ENCODE data around the gene ESPNL.
"Not testable (repeated sequence)": the region's sequence is repeated elsewhere in the genome, so short reads cannot be mapped to it uniquely, and the experiment has no call there.

ESPNL gene

GRCh38 chr2:238115709-238116108, 15.6 kb downstream of the ESPNL start:
- not testable (repeated sequence) for DNase-seq

DNA sequence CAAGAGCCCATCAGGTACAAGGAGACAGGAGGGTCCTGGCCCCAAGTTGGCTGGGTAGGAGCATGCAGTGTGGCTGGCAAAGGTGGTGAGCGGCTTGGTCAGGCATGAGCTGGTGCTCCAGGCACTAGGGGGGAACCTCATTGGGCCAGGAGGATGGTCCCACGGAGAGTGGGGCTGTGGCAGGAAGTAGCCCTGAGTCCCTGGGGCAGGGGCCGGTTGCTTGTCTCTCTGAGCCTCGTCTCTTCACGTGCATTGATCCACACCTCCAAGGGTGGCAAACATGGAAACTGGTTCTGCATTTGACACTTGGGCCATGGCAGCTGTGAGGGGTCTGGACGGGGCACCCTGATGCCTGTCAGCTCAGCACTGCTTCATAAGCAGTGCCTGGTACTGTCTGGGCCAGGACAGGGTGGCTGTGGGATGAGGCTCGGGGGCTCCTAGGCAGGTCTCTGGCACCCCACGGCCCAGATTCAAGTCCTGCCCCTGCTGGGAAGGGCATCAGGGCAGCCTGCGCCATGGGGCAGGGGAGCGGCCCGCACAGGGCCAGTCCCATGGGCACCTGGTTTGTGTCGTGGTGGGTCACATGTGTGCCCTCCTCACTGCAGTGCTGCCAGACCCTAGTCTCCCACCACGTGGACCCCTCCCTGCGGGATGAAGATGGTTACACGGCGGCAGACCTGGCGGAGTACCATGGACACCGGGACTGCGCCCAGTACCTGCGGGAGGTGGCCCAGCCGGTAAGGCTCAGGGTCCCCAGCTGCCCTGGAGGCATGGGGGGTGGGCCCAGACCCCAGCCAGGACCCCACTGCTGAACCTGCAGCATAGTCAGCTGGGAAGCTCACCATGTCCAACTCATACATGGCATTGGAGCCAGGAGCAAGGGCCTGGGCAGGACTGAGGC, 16.4 kb downstream of the ESPNL start:
- no peak for DNase-seq

- DNase-seq, result no peak
Measured at GRCh38 chr2:238117199-238118154, 17.3 kb downstream of the ESPNL start.

DNA sequence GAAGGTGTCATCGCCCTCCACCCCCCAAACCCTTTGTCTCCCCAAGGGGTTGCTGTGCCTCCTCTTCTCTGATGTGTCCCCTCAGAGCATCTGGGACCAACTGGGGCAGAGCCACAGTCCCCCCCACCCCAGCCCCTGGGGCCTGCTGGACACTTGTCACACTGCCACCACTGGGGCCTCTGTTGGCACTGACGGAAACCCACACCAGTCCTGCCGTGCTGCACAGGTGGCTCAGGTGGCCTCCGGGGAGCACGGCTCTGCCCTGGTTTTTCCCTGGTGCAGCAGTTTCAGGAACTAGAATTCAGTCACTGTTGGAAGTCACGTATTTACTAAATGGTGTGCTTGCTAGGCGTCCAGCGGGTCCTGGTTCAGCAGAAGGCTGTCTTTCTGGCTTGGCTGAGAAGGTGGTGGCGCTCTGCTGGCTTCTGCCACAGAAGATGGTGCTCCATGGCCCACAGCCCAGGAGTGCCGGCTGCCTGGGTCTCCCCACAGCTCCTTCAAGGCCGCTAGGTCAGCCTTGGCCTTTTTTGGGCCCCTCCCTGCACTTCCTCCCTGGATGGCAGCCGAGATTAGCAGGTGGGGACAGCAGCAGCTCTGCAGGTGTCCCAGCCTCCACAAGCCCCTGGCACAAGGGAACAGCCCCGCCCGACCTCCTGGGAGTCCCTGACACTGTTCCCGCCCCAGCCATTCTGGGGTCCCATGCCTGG, 19.8 kb downstream of the ESPNL start:
- DNase-seq, result no peak

GRCh38 chr2:238120463-238121298, 20.5 kb downstream of the ESPNL start:
- DNase-seq, result no peak

- DNase-seq, result no peak
Measured at GRCh38 chr2:238121511-238122286, 21.6 kb downstream of the ESPNL start.

DNA sequence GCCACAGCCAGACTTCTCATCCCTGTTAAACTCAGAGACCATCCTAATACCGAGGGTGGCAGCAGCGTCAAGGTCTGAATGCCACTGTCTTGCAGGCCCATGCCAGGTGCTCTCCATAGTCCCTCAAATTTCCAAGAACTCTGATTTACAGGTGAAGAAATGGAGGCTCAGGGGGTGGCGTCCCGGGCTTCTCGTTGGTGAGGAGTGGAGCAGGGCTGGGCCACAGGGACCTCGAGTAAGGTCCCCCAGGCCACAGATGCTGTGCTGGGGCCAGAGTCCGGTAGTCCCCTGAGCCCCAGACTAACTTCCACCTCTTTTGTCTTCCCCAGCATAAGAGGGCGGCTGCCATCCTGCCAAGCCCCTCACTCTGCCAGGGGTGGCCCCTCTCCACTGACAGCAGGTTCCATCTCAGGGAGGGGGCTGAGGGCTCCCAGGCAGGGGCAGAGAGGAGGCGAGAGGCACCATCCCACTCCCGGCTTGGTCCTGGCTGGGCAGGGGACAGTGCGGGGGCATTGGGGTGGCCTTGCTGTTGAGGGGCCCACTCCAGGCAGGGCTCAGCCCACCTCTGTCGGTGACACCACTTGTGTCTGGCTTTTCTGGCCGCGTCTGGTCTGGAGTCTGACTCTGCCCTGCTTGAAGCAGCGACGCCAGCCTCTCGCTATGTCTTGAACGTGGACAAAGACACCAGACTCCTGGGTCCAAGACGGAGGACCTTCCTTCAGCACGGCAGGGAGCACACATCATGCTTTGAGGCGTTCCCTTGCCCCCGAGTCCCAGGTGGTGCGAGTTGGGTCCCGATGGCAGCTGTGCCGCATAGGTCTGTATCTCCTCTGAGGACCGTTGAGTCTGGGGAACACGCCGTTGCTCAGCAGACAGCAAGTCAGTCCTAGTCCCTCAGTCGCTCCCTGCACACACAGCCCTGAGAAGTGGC, 22.4 kb downstream of the ESPNL start:
- no peak for DNase-seq

DNA sequence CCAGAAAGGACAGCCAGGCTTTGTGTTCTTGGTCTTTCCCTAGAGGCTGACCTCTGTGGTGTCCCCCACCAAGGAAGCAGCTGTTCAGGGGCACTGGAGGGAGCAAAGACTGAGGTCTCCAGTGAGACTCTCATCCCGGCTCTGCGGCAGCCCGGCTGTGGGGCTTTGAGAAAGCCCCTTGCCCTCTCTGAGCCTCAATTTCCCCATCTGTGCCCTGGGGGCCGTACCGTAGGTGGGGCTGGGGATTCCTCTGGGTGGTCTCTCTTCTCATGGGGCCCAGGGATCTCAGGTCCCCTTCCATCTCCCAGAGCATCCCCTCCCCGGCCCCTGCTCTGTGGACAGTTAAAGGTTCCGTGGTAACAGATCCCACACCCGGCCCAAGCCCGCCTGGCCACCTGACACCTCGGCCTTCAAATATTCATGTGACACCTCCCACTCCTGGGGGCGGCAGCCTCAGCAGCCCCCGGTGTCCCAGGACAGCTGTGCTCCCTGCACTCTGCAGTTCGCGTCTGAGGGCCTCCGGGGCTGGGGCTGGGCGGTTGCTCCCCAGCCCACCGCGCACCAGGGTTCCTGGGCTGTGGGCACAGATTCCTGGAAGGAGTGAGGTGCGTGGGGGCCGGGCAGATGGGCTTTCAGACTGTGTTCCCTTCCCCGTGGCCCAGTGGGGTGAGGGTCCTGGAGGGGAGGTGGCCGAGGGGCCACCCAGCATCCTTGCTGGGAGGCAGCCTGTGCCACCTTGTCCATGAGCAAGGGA, 23.3 kb downstream of the ESPNL start:
- DNase-seq, result no peak

- DNase-seq, result no peak
Measured at GRCh38 chr2:238123991-238124470, 23.9 kb downstream of the ESPNL start.

DNA sequence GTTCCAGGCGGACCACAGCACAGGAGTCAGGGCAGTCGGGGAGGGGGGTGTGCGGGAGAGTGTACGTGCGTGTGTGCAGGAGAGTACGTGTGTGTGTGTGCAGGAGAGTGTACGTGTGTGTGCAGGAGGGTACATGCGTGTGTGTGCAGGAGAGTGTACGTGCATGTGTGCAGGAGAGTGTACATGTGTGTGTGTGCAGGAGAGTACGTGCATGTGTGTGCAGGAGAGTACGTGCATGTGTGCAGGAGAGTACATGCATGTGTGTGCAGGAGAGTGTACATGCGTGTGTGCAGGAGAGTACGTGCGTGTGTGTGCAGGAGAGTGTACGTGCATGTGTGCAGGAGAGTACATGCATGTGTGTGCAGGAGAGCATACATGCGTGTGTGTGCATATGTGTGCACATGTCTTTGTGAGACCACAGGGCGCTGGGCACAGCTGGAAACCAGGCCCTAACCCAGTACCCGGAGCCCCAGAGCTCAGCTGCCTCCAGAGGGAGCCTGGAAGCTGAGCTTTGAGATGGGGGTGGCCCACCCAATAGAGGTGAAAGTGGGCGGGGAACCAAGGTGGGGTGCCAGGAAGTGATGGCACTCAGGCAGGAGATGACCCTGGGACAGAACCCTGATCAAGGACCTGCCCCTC, 24.5 kb downstream of the ESPNL start:
- no peak for DNase-seq

- no peak for DNase-seq
Measured at GRCh38 chr2:238125127-238125885, 25.2 kb downstream of the ESPNL start.

GRCh38 chr2:238126338-238126737, 26.2 kb downstream of the ESPNL start:
- DNase-seq, result no peak

DNA sequence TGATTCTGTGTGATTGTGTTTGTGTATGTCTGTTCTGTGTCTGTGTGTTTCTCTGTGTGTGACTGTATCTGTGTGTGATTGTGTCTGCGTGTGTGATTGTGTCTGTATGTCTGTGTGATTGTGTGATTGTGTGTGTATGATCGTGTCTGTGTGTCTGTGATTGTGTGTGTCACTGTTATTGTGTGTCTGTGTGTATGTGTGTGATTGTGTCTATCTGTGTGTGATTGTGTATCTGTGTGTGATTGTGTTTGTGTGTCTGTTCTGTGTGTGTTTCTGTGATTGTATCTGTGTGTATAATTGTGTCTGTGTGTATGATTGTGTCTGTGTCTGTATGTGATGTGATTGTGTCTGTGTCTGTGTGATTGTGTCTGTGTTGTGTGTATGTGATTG, 26.6 kb downstream of the ESPNL start:
- no peak for DNase-seq

- peak; percentile 33 for DNase-seq
Measured at GRCh38 chr2:238127165-238128060, 27.3 kb downstream of the ESPNL start.

GRCh38 chr2:238128061-238128440, 27.9 kb downstream of the ESPNL start:
- DNase-seq, result no peak

GRCh38 chr2:238128534-238129001, 28.4 kb downstream of the ESPNL start:
- DNase-seq, result no peak
